ENCODE measurements around the gene PLD1. TPM values are rescaled to one million over a fixed set of nuclear protein-coding genes. Genes with fewer than 3 reads are reported as not detected.
"Not testable (repeated sequence)": the region's sequence is repeated elsewhere in the genome, so short reads cannot be mapped to it uniquely, and the experiment has no call there.

PLD1 gene
- total and polyA plus RNA-seq, 4 donors: 4.9 to 31.5 (median 18.6) TPM

DNA sequence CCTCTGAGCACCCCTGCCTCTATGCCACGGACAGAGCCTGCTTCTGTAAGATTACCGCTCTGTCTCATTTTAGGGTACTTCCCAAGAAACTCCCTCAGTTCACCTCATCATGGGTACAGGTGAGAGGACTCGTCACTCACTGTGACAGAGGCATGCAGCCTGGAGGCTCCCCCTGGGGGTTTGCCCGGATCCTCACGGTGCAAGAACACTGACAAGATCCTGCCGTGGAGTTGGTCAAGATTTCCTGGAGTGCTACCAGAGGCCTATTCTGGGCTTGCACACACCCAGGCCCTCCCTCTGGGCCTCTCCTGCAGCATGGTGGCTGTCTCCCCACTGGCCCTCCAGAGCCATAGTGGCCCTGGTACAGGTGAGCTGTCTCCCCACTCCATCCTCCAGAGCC, 247.0 kb downstream of the PLD1 start:
- Histone ChIP-seq H3K36me3 (ENCODE audit: control insufficient read depth in 4 of 4, insufficient read depth in 3 of 4, low read depth in 1 of 4, low read length in 3 of 4) (no peaks in the 10 kb centered on the region), H3K4me3 (ENCODE audit: low read depth in 1 of 3, low read length in 3 of 3) (no peak overlapping the region), H3K27me3 (ENCODE audit: control insufficient read depth in 4 of 4, insufficient read depth in 4 of 4, low read length in 3 of 4) (no peaks in the 10 kb centered on the region), H3K4me1 (ENCODE audit: control insufficient read depth in 4 of 4, insufficient read depth in 4 of 4, low read length in 3 of 4) (no peaks in the 10 kb centered on the region), H3K27ac (ENCODE audit: low read depth in 1 of 2, low read length in 2 of 2) (no peak overlapping the region), H3K9me3 (ENCODE audit: control insufficient read depth in 4 of 4, low read length in 3 of 4) (no peaks in the 10 kb centered on the region), H3K9ac (ENCODE audit: low read depth in 1 of 2, low read length in 2 of 2) (no peak overlapping the region)
- TF ChIP-seq, protein P1, sequence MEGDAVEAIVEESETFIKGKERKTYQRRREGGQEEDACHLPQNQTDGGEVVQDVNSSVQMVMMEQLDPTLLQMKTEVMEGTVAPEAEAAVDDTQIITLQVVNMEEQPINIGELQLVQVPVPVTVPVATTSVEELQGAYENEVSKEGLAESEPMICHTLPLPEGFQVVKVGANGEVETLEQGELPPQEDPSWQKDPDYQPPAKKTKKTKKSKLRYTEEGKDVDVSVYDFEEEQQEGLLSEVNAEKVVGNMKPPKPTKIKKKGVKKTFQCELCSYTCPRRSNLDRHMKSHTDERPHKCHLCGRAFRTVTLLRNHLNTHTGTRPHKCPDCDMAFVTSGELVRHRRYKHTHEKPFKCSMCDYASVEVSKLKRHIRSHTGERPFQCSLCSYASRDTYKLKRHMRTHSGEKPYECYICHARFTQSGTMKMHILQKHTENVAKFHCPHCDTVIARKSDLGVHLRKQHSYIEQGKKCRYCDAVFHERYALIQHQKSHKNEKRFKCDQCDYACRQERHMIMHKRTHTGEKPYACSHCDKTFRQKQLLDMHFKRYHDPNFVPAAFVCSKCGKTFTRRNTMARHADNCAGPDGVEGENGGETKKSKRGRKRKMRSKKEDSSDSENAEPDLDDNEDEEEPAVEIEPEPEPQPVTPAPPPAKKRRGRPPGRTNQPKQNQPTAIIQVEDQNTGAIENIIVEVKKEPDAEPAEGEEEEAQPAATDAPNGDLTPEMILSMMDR (IDR thresholded peaks at IDR 0.05; ENCODE audit: low read depth, low read length, missing input control): no peak
- TF ChIP-seq HNF4A (conservative IDR thresholded peaks at IDR 0.05): no peak
- TF ChIP-seq YY1 (IDR thresholded peaks at IDR 0.05): no peak
- TF ChIP-seq JUND (IDR thresholded peaks at IDR 0.05): no peak
- TF ChIP-seq NR2F2 (IDR thresholded peaks at IDR 0.05): no peak
- TF ChIP-seq RAD21 (IDR thresholded peaks at IDR 0.05): no peak
- no peak for TF ChIP-seq GABPA (IDR thresholded peaks at IDR 0.05 in 1 of 2, conservative IDR thresholded peaks at IDR 0.05 in 1 of 2)
- TF ChIP-seq, protein P2, sequence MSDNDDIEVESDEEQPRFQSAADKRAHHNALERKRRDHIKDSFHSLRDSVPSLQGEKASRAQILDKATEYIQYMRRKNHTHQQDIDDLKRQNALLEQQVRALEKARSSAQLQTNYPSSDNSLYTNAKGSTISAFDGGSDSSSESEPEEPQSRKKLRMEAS (IDR thresholded peaks at IDR 0.05): no peak
- TF ChIP-seq EGR1 (IDR thresholded peaks at IDR 0.05; ENCODE audit: low read depth in 2 of 2): no peak
- TF ChIP-seq FOXA2 (IDR thresholded peaks at IDR 0.05): no peak
- TF ChIP-seq, protein P3, sequence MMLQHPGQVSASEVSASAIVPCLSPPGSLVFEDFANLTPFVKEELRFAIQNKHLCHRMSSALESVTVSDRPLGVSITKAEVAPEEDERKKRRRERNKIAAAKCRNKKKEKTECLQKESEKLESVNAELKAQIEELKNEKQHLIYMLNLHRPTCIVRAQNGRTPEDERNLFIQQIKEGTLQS (IDR thresholded peaks at IDR 0.05): no peak
- no peak for TF ChIP-seq SP1 (IDR thresholded peaks at IDR 0.05)
- TF ChIP-seq, protein P4, sequence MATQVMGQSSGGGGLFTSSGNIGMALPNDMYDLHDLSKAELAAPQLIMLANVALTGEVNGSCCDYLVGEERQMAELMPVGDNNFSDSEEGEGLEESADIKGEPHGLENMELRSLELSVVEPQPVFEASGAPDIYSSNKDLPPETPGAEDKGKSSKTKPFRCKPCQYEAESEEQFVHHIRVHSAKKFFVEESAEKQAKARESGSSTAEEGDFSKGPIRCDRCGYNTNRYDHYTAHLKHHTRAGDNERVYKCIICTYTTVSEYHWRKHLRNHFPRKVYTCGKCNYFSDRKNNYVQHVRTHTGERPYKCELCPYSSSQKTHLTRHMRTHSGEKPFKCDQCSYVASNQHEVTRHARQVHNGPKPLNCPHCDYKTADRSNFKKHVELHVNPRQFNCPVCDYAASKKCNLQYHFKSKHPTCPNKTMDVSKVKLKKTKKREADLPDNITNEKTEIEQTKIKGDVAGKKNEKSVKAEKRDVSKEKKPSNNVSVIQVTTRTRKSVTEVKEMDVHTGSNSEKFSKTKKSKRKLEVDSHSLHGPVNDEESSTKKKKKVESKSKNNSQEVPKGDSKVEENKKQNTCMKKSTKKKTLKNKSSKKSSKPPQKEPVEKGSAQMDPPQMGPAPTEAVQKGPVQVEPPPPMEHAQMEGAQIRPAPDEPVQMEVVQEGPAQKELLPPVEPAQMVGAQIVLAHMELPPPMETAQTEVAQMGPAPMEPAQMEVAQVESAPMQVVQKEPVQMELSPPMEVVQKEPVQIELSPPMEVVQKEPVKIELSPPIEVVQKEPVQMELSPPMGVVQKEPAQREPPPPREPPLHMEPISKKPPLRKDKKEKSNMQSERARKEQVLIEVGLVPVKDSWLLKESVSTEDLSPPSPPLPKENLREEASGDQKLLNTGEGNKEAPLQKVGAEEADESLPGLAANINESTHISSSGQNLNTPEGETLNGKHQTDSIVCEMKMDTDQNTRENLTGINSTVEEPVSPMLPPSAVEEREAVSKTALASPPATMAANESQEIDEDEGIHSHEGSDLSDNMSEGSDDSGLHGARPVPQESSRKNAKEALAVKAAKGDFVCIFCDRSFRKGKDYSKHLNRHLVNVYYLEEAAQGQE (IDR thresholded peaks at IDR 0.05): no peak
- TF ChIP-seq TAF1 (conservative IDR thresholded peaks at IDR 0.05): no peak
- no peak for TF ChIP-seq RXRA (IDR thresholded peaks at IDR 0.05)
- no peak for DNase-seq (ENCODE audit: low spot score)
- WGBS: 90% methylated on average over 6 of the region's 6 CpGs

GRCh38 chr3:171562459-171562858, 247.8 kb downstream of the PLD1 start:
- not testable (repeated sequence) for H3K36me3 ChIP-seq (ENCODE audit: control insufficient read depth in 4 of 4, insufficient read depth in 3 of 4, low read depth in 1 of 4, low read length in 3 of 4); DNase-seq (ENCODE audit: low spot score); H3K4me3 ChIP-seq (ENCODE audit: low read depth in 1 of 3, low read length in 3 of 3); H3K9me3 ChIP-seq (ENCODE audit: control insufficient read depth in 4 of 4, low read length in 3 of 4); H3K27ac ChIP-seq (ENCODE audit: low read depth in 1 of 2, low read length in 2 of 2); H3K9ac ChIP-seq (ENCODE audit: low read depth in 1 of 2, low read length in 2 of 2); H3K27me3 ChIP-seq (ENCODE audit: control insufficient read depth in 4 of 4, insufficient read depth in 4 of 4, low read length in 3 of 4); H3K4me1 ChIP-seq (ENCODE audit: control insufficient read depth in 4 of 4, insufficient read depth in 4 of 4, low read length in 3 of 4)
- no CpG with 5 or more reads among the region's 1 CpG for WGBS
